ENCODE measurements around the gene PTGR2. TPM values are rescaled to one million over a fixed set of nuclear protein-coding genes. Genes with fewer than 3 reads are reported as not detected.

Gene PTGR2
- polyA plus RNA-seq, 4 donors = 8.2 to 15.7 (median 13.4) TPM

GRCh38 chr14:73842201-73842600, 9.4 kb upstream of the PTGR2 start:
- no peak overlapping the region for H3K27ac ChIP-seq (ENCODE audit: low read depth in 1 of 3, low read length in 2 of 3)
- H3K36me3 ChIP-seq (ENCODE audit: control insufficient read depth in 3 of 3, insufficient read depth in 2 of 3, low read depth in 1 of 3, low read length in 3 of 3) = no peaks in the 10 kb centered on the region
- 88 to 96% (median 95%) methylated on average over 1 of the region's 1 CpG for WGBS, 3 donors
- DNase-seq (no peak), FAIRE-seq (no peak)
- no peak overlapping the region for H3K4me3 ChIP-seq (ENCODE audit: low read depth in 1 of 3, low read length in 3 of 3)
- no peaks in the 10 kb centered on the region for H3K27me3 ChIP-seq (ENCODE audit: control insufficient read depth in 3 of 3, insufficient read depth in 3 of 3, low read length in 3 of 3)
- peaks cover 0 to 6% of the 10 kb centered on the region in 2 donors for H3K9me3 ChIP-seq (ENCODE audit: control insufficient read depth in 2 of 2, insufficient read depth in 1 of 2, low read depth in 1 of 2, low read length in 1 of 2)
- no peaks in the 10 kb centered on the region for H3K4me1 ChIP-seq (ENCODE audit: control insufficient read depth in 3 of 3, insufficient read depth in 2 of 3, low read depth in 1 of 3, low read length in 2 of 3)

GRCh38 chr14:73842851-73843250, 8.8 kb upstream of the PTGR2 start:
- FAIRE-seq = no peak

GRCh38 chr14:73843296-73843695, 8.3 kb upstream of the PTGR2 start:
- no peak overlapping the region for H3K27ac ChIP-seq (ENCODE audit: low read depth in 1 of 3, low read length in 2 of 3)
- FAIRE-seq = no peak
- WGBS, 3 donors = 72 to 79% (median 73%) methylated on average over 2 of the region's 2 CpGs

More at GRCh38 chr14:73842851-73843250, 8.8 kb upstream of the PTGR2 start:
- Histone ChIP-seq H3K9me3 (ENCODE audit: control insufficient read depth in 2 of 2, insufficient read depth in 1 of 2, low read depth in 1 of 2, low read length in 1 of 2) (peaks cover 0 to 6% of the 10 kb centered on the region in 2 donors), H3K27ac (ENCODE audit: low read depth in 1 of 3, low read length in 2 of 3) (no peak overlapping the region), H3K4me3 (ENCODE audit: low read depth in 1 of 3, low read length in 3 of 3) (no peak overlapping the region), H3K4me1 (ENCODE audit: control insufficient read depth in 3 of 3, insufficient read depth in 2 of 3, low read depth in 1 of 3, low read length in 2 of 3) (no peaks in the 10 kb centered on the region), H3K27me3 (ENCODE audit: control insufficient read depth in 3 of 3, insufficient read depth in 3 of 3, low read length in 3 of 3) (no peaks in the 10 kb centered on the region), H3K36me3 (ENCODE audit: control insufficient read depth in 3 of 3, insufficient read depth in 2 of 3, low read depth in 1 of 3, low read length in 3 of 3) (no peaks in the 10 kb centered on the region)
- WGBS, 3 donors = 89 to 91% (median 89%) methylated on average over 2 of the region's 2 CpGs
- no peak for DNase-seq

GRCh38 chr14:73846947-73847346, 4.7 kb upstream of the PTGR2 start:
- Histone ChIP-seq H3K4me3 (ENCODE audit: low read depth in 1 of 3, low read length in 3 of 3) (no peak overlapping the region), H3K4me1 (ENCODE audit: control insufficient read depth in 3 of 3, insufficient read depth in 2 of 3, low read depth in 1 of 3, low read length in 2 of 3) (peaks cover 0 to 18% (median 3%) of the 10 kb centered on the region in 3 donors), H3K27ac (ENCODE audit: low read depth in 1 of 3, low read length in 2 of 3) (no peak overlapping the region), H3K36me3 (ENCODE audit: control insufficient read depth in 3 of 3, insufficient read depth in 2 of 3, low read depth in 1 of 3, low read length in 3 of 3) (no peaks in the 10 kb centered on the region), H3K27me3 (ENCODE audit: control insufficient read depth in 3 of 3, insufficient read depth in 3 of 3, low read length in 3 of 3) (no peaks in the 10 kb centered on the region), H3K9me3 (ENCODE audit: control insufficient read depth in 2 of 2, insufficient read depth in 1 of 2, low read depth in 1 of 2, low read length in 1 of 2) (peaks cover 0 to 6% of the 10 kb centered on the region in 2 donors)
- DNase-seq (no peak), FAIRE-seq (no peak)
- WGBS, 3 donors = 84 to 93% (median 89%) methylated on average over 4 of the region's 4 CpGs

More at GRCh38 chr14:73843296-73843695, 8.3 kb upstream of the PTGR2 start:
- no peaks in the 10 kb centered on the region for H3K4me1 ChIP-seq (ENCODE audit: control insufficient read depth in 3 of 3, insufficient read depth in 2 of 3, low read depth in 1 of 3, low read length in 2 of 3)
- no peak overlapping the region for H3K4me3 ChIP-seq (ENCODE audit: low read depth in 1 of 3, low read length in 3 of 3)
- peaks cover 0 to 6% of the 10 kb centered on the region in 2 donors for H3K9me3 ChIP-seq (ENCODE audit: control insufficient read depth in 2 of 2, insufficient read depth in 1 of 2, low read depth in 1 of 2, low read length in 1 of 2)
- DNase-seq = no peak
- no peaks in the 10 kb centered on the region for H3K27me3 ChIP-seq (ENCODE audit: control insufficient read depth in 3 of 3, insufficient read depth in 3 of 3, low read length in 3 of 3)
- H3K36me3 ChIP-seq (ENCODE audit: control insufficient read depth in 3 of 3, insufficient read depth in 2 of 3, low read depth in 1 of 3, low read length in 3 of 3) = no peaks in the 10 kb centered on the region

GRCh38 chr14:73851000-73851399, 631 bp upstream of the PTGR2 start:
- Histone ChIP-seq H3K27me3 (ENCODE audit: control insufficient read depth in 3 of 3, insufficient read depth in 3 of 3, low read length in 3 of 3) (no peaks in the 10 kb centered on the region), H3K36me3 (ENCODE audit: control insufficient read depth in 3 of 3, insufficient read depth in 2 of 3, low read depth in 1 of 3, low read length in 3 of 3) (no peaks in the 10 kb centered on the region), H3K27ac (ENCODE audit: low read depth in 1 of 3, low read length in 2 of 3) (peak overlapping the region; percentile 79 to 99 (median 91)), H3K4me3 (ENCODE audit: low read depth in 1 of 3, low read length in 3 of 3) (peak overlapping the region in 2 of 3 donors; percentile 65 to 70), H3K4me1 (ENCODE audit: control insufficient read depth in 3 of 3, insufficient read depth in 2 of 3, low read depth in 1 of 3, low read length in 2 of 3) (peaks cover 0 to 25% (median 3%) of the 10 kb centered on the region in 3 donors), H3K9me3 (ENCODE audit: control insufficient read depth in 2 of 2, insufficient read depth in 1 of 2, low read depth in 1 of 2, low read length in 1 of 2) (peaks cover 0 to 3% of the 10 kb centered on the region in 2 donors)
- DNase-seq (peak; percentile 49 to 50), FAIRE-seq (no peak)
- 20 to 53% (median 28%) methylated on average over 6 of the region's 6 CpGs for WGBS, 3 donors

- no peak for FAIRE-seq
Measured at GRCh38 chr14:73859145-73859544, 7.5 kb downstream of the PTGR2 start.

GRCh38 chr14:73861073-73861472, 9.4 kb downstream of the PTGR2 start:
- 47 to 72% (median 55%) methylated on average over 5 of the region's 5 CpGs for WGBS, 3 donors
- peak overlapping the region; percentile 62 to 80 (median 63) for H3K27ac ChIP-seq (ENCODE audit: low read depth in 1 of 3, low read length in 2 of 3)
- H3K9me3 ChIP-seq (ENCODE audit: control insufficient read depth in 2 of 2, insufficient read depth in 1 of 2, low read depth in 1 of 2, low read length in 1 of 2) = no peaks in the 10 kb centered on the region
- no peaks in the 10 kb centered on the region for H3K27me3 ChIP-seq (ENCODE audit: control insufficient read depth in 3 of 3, insufficient read depth in 3 of 3, low read length in 3 of 3)
- peaks cover 0 to 24% (median 12%) of the 10 kb centered on the region in 3 donors for H3K4me1 ChIP-seq (ENCODE audit: control insufficient read depth in 3 of 3, insufficient read depth in 2 of 3, low read depth in 1 of 3, low read length in 2 of 3)
- no peak for FAIRE-seq
- no peak overlapping the region for H3K4me3 ChIP-seq (ENCODE audit: low read depth in 1 of 3, low read length in 3 of 3)
- peak; percentile 39 to 50 for DNase-seq
- peaks cover 0 to 15% (median 2%) of the 10 kb centered on the region in 3 donors for H3K36me3 ChIP-seq (ENCODE audit: control insufficient read depth in 3 of 3, insufficient read depth in 2 of 3, low read depth in 1 of 3, low read length in 3 of 3)

More at GRCh38 chr14:73859145-73859544, 7.5 kb downstream of the PTGR2 start:
- Histone ChIP-seq H3K9me3 (ENCODE audit: control insufficient read depth in 2 of 2, insufficient read depth in 1 of 2, low read depth in 1 of 2, low read length in 1 of 2) (no peaks in the 10 kb centered on the region), H3K27ac (ENCODE audit: low read depth in 1 of 3, low read length in 2 of 3) (no peak overlapping the region), H3K4me3 (ENCODE audit: low read depth in 1 of 3, low read length in 3 of 3) (no peak overlapping the region), H3K27me3 (ENCODE audit: control insufficient read depth in 3 of 3, insufficient read depth in 3 of 3, low read length in 3 of 3) (no peaks in the 10 kb centered on the region), H3K36me3 (ENCODE audit: control insufficient read depth in 3 of 3, insufficient read depth in 2 of 3, low read depth in 1 of 3, low read length in 3 of 3) (peaks cover 0 to 15% (median 0%) of the 10 kb centered on the region in 3 donors), H3K4me1 (ENCODE audit: control insufficient read depth in 3 of 3, insufficient read depth in 2 of 3, low read depth in 1 of 3, low read length in 2 of 3) (peaks cover 0 to 19% (median 9%) of the 10 kb centered on the region in 3 donors)
- DNase-seq = no peak

GRCh38 chr14:73862480-73862879, 10.8 kb downstream of the PTGR2 start:
- 20 to 66% (median 43%) methylated on average over 8 of the region's 8 CpGs for WGBS, 3 donors
- Histone ChIP-seq H3K27ac (ENCODE audit: low read depth in 1 of 3, low read length in 2 of 3) (peak overlapping the region; percentile 20 to 70 (median 32)), H3K4me3 (ENCODE audit: low read depth in 1 of 3, low read length in 3 of 3) (no peak overlapping the region), H3K36me3 (ENCODE audit: control insufficient read depth in 3 of 3, insufficient read depth in 2 of 3, low read depth in 1 of 3, low read length in 3 of 3) (peaks cover 0 to 15% (median 2%) of the 10 kb centered on the region in 3 donors), H3K4me1 (ENCODE audit: control insufficient read depth in 3 of 3, insufficient read depth in 2 of 3, low read depth in 1 of 3, low read length in 2 of 3) (peaks cover 0 to 24% (median 12%) of the 10 kb centered on the region in 3 donors), H3K27me3 (ENCODE audit: control insufficient read depth in 3 of 3, insufficient read depth in 3 of 3, low read length in 3 of 3) (no peaks in the 10 kb centered on the region), H3K9me3 (ENCODE audit: control insufficient read depth in 2 of 2, insufficient read depth in 1 of 2, low read depth in 1 of 2, low read length in 1 of 2) (no peaks in the 10 kb centered on the region)
- DNase-seq (peak; percentile 79 to 93), FAIRE-seq (no peak)

- peaks cover 0 to 24% (median 12%) of the 10 kb centered on the region in 3 donors for H3K4me1 ChIP-seq (ENCODE audit: control insufficient read depth in 3 of 3, insufficient read depth in 2 of 3, low read depth in 1 of 3, low read length in 2 of 3)
- H3K9me3 ChIP-seq (ENCODE audit: control insufficient read depth in 2 of 2, insufficient read depth in 1 of 2, low read depth in 1 of 2, low read length in 1 of 2) = no peaks in the 10 kb centered on the region
- no peak overlapping the region for H3K4me3 ChIP-seq (ENCODE audit: low read depth in 1 of 3, low read length in 3 of 3)
- no peak for DNase-seq
- no peaks in the 10 kb centered on the region for H3K27me3 ChIP-seq (ENCODE audit: control insufficient read depth in 3 of 3, insufficient read depth in 3 of 3, low read length in 3 of 3)
- peaks cover 0 to 15% (median 2%) of the 10 kb centered on the region in 3 donors for H3K36me3 ChIP-seq (ENCODE audit: control insufficient read depth in 3 of 3, insufficient read depth in 2 of 3, low read depth in 1 of 3, low read length in 3 of 3)
- no peak for FAIRE-seq
- no peak overlapping the region for H3K27ac ChIP-seq (ENCODE audit: low read depth in 1 of 3, low read length in 2 of 3)
- WGBS, 3 donors = 70 to 89% (median 85%) methylated on average over 2 of the region's 2 CpGs
Measured at GRCh38 chr14:73863209-73863608, 11.6 kb downstream of the PTGR2 start.
